Measurements from ENCODE around the gene RALY. TPM values are rescaled to one million over a fixed set of nuclear protein-coding genes. Genes with fewer than 3 reads are reported as not detected.

The RALY gene
- total RNA-seq, 2 donors from 2014 or later: 104 to 166 TPM

DNA sequence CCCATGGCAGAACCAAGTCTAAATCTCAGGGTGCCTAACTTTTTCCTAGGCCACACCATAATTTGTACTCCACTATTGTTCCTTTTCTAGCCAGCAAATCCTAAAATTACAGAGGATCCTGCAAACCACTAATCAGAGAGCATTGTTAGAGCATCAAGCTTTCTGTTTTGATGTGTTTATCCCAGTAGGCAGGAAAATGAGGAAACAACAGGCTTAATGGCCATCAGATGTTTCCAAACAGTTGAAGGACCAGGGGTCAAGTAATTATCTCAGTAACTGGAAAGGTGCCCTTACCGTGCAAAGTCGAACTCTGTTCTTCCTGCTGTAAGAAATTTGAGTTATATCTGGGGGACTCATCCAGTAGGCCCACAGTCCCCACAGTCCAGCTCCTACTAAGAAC is 58.7 kb downstream of the RALY start:
- no peak for ATAC-seq (ENCODE audit: insufficient number of reproducible peaks, low FRiP score, low read depth)
- TF ChIP-seq, protein P1, sequence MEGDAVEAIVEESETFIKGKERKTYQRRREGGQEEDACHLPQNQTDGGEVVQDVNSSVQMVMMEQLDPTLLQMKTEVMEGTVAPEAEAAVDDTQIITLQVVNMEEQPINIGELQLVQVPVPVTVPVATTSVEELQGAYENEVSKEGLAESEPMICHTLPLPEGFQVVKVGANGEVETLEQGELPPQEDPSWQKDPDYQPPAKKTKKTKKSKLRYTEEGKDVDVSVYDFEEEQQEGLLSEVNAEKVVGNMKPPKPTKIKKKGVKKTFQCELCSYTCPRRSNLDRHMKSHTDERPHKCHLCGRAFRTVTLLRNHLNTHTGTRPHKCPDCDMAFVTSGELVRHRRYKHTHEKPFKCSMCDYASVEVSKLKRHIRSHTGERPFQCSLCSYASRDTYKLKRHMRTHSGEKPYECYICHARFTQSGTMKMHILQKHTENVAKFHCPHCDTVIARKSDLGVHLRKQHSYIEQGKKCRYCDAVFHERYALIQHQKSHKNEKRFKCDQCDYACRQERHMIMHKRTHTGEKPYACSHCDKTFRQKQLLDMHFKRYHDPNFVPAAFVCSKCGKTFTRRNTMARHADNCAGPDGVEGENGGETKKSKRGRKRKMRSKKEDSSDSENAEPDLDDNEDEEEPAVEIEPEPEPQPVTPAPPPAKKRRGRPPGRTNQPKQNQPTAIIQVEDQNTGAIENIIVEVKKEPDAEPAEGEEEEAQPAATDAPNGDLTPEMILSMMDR (IDR thresholded peaks at IDR 0.05): no peak
- peaks cover 19 to 38% of the 10 kb centered on the region in 2 donors for H3K4me1 ChIP-seq (ENCODE audit: control insufficient read depth in 1 of 2, low read depth in 2 of 2)
- no peaks in the 10 kb centered on the region for H3K36me3 ChIP-seq
- no peak overlapping the region for H3K4me3 ChIP-seq
- H3K27me3 ChIP-seq (replicated peaks; ENCODE audit: insufficient read depth): no peaks in the 10 kb centered on the region
- no peak for DNase-seq (ENCODE audit: low spot score)
- H3K9me3 ChIP-seq: no peaks in the 10 kb centered on the region
- H3K27ac ChIP-seq: no peak overlapping the region

- Histone ChIP-seq H3K4me3 (no peak overlapping the region), H3K27ac (no peak overlapping the region), H3K9me3 (no peaks in the 10 kb centered on the region), H3K36me3 (no peaks in the 10 kb centered on the region), H3K27me3 (replicated peaks; ENCODE audit: insufficient read depth) (no peaks in the 10 kb centered on the region), H3K4me1 (ENCODE audit: control insufficient read depth in 1 of 2, low read depth in 2 of 2) (peaks cover 10 to 24% of the 10 kb centered on the region in 2 donors)
- no peak for ATAC-seq (ENCODE audit: insufficient number of reproducible peaks, low FRiP score, low read depth)
- DNase-seq (ENCODE audit: low spot score): no peak
- TF ChIP-seq, protein P1 (IDR thresholded peaks at IDR 0.05): no peak
Measured at GRCh38 chr20:34055290-34055689, 61.6 kb downstream of the RALY start.

DNA sequence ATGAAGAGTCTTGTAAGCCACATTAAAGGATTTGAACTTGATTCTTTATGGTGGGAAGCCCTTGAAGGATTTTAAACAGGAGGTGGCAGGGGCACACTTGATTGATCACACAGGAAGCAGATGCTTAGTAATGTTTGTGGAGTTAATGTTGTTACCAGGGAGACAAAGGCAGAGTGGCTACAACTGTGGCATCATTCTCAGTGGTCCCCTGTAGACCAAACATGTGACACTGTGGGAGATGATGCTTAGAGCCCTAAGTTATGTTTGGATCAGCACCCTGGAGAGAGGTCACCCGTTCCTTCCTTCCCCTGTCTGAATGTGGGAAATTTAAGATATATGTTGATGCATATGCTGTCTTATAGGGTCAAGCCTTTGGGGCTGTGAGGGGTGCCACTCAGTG is 65.1 kb downstream of the RALY start:
- no peak for ATAC-seq (ENCODE audit: insufficient number of reproducible peaks, low FRiP score, low read depth)
- DNase-seq (ENCODE audit: low spot score): no peak
- no peaks in the 10 kb centered on the region for H3K27me3 ChIP-seq (replicated peaks; ENCODE audit: insufficient read depth)
- H3K36me3 ChIP-seq: no peaks in the 10 kb centered on the region
- H3K4me1 ChIP-seq (ENCODE audit: control insufficient read depth in 1 of 2, low read depth in 2 of 2): peaks cover 4 to 18% of the 10 kb centered on the region in 2 donors
- H3K27ac ChIP-seq: no peak overlapping the region
- TF ChIP-seq, protein P1 (IDR thresholded peaks at IDR 0.05): no peak
- H3K9me3 ChIP-seq: no peaks in the 10 kb centered on the region
- no peak overlapping the region for H3K4me3 ChIP-seq

GRCh38 chr20:34060970-34061369 is 67.3 kb downstream of the RALY start:
- H3K27me3 ChIP-seq (replicated peaks; ENCODE audit: insufficient read depth): no peaks in the 10 kb centered on the region
- H3K36me3 ChIP-seq: no peaks in the 10 kb centered on the region
- no peak for ATAC-seq (ENCODE audit: insufficient number of reproducible peaks, low FRiP score, low read depth)
- H3K4me1 ChIP-seq (ENCODE audit: control insufficient read depth in 1 of 2, low read depth in 2 of 2): peaks cover 4 to 25% of the 10 kb centered on the region in 2 donors
- H3K9me3 ChIP-seq: no peaks in the 10 kb centered on the region
- no peak for DNase-seq (ENCODE audit: low spot score)
- TF ChIP-seq, protein P1 (IDR thresholded peaks at IDR 0.05): no peak
- no peak overlapping the region for H3K4me3 ChIP-seq
- no peak overlapping the region for H3K27ac ChIP-seq

DNA sequence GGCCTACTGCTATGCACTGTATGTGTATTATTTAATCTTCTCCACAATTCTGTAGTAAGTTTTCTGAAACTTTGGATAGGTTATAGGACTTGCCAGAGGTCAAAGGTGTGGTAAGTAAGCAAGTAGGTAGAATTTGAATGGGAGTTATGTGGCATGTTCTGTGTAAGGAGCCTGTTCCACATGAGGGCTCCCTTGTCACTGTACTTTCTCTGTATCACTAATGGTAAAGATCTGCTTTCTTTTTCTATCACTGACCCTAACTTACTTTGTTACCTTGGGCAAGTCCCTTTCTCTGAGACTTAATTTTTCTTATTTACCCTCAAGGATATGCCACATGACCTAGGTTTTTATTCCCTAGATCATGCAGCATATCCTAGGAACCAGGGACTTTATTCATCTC is 68.0 kb downstream of the RALY start:
- no peak for ATAC-seq (ENCODE audit: insufficient number of reproducible peaks, low FRiP score, low read depth)
- TF ChIP-seq, protein P1 (IDR thresholded peaks at IDR 0.05): no peak

More for the DNA sequence above, 68.0 kb downstream of the RALY start:
- Histone ChIP-seq H3K4me1 (ENCODE audit: control insufficient read depth in 1 of 2, low read depth in 2 of 2) (peaks cover 4 to 30% of the 10 kb centered on the region in 2 donors), H3K27me3 (replicated peaks; ENCODE audit: insufficient read depth) (no peaks in the 10 kb centered on the region), H3K9me3 (no peaks in the 10 kb centered on the region), H3K36me3 (no peaks in the 10 kb centered on the region), H3K4me3 (no peak overlapping the region), H3K27ac (no peak overlapping the region)
- no peak for DNase-seq (ENCODE audit: low spot score)
